HEK293 (cell line): ENCODE results near the gene NR2F2.
A peak's percentile ranks its signal among the peaks of the same experiment; 100 is the strongest.

Experiments
- GLI2 ChIP-seq: fragments of 450-650 bp; formaldehyde crosslinking; IDR thresholded peaks from 2 replicates; pipeline ENCODE4; 2017; ENCODE audit warnings: missing biosample characterization, missing genetic modification characterization, low read depth, borderline replicate concordance
- MYNN ChIP-seq: fragments of 450-650 bp; formaldehyde crosslinking; IDR thresholded peaks from 2 replicates; pipeline ENCODE4 v1.5.1; 2016; ENCODE audit warnings: missing biosample characterization, missing genetic modification characterization, borderline replicate concordance
- PRDM6 ChIP-seq: fragments of 450-650 bp; formaldehyde crosslinking; IDR thresholded peaks from 2 replicates; pipeline ENCODE4 v1.5.1; 2017; ENCODE audit warnings: missing biosample characterization, missing genetic modification characterization
- RBAK ChIP-seq: fragments of 450-650 bp; formaldehyde crosslinking; IDR thresholded peaks from 2 replicates; pipeline ENCODE4 v1.5.1; 2016; ENCODE audit warnings: missing biosample characterization, missing genetic modification characterization
- SALL2 ChIP-seq: fragments of 450-650 bp; formaldehyde crosslinking; IDR thresholded peaks from 2 replicates; pipeline ENCODE4 v1.5.0; 2017; ENCODE audit warnings: missing biosample characterization, mild to moderate bottlenecking, missing genetic modification characterization, borderline replicate concordance
- SP7 ChIP-seq: fragments of 450-650 bp; formaldehyde crosslinking; IDR thresholded peaks from 2 replicates; pipeline ENCODE4 v1.5.1; 2016; ENCODE audit warnings: missing biosample characterization, missing genetic modification characterization
- ZBTB1 ChIP-seq: fragments of 450-650 bp; formaldehyde crosslinking; IDR thresholded peaks from 2 replicates; pipeline ENCODE4 v1.5.1; 2016; ENCODE audit warnings: missing biosample characterization, missing genetic modification characterization
- ZBTB8A ChIP-seq: fragments of 450-650 bp; formaldehyde crosslinking; IDR thresholded peaks from 2 replicates; pipeline ENCODE4 v1.5.1; 2016; ENCODE audit warnings: missing biosample characterization, missing genetic modification characterization
- ZEB2 ChIP-seq: fragments of 450-650 bp; formaldehyde crosslinking; IDR thresholded peaks from 2 replicates; pipeline ENCODE4 v1.5.1; 2016; ENCODE audit warnings: missing biosample characterization, missing genetic modification characterization
- ZNF121 ChIP-seq: fragments of 450-650 bp; formaldehyde crosslinking; IDR thresholded peaks from 2 replicates; pipeline ENCODE4 v1.5.1; 2016; ENCODE audit warnings: missing biosample characterization, missing genetic modification characterization
- ZNF133 ChIP-seq: fragments of 450-650 bp; formaldehyde crosslinking; IDR thresholded peaks from 2 replicates; pipeline ENCODE4 v1.5.1; 2016; ENCODE audit warnings: missing biosample characterization, missing genetic modification characterization
- ZNF138 ChIP-seq: fragments of 450-650 bp; formaldehyde crosslinking; IDR thresholded peaks from 2 replicates; pipeline ENCODE4 v1.5.1; 2016; ENCODE audit warnings: missing biosample characterization, missing genetic modification characterization, borderline replicate concordance
- ZNF157 ChIP-seq: fragments of 450-650 bp; formaldehyde crosslinking; IDR thresholded peaks from 2 replicates; pipeline ENCODE4 v1.5.1; 2016; ENCODE audit warnings: missing biosample characterization, missing genetic modification characterization
- ZNF169 ChIP-seq: fragments of 450-650 bp; formaldehyde crosslinking; IDR thresholded peaks from 2 replicates; pipeline ENCODE4 v1.5.1; 2016; ENCODE audit warnings: missing biosample characterization, missing genetic modification characterization
- ZNF175 ChIP-seq: fragments of 450-650 bp; formaldehyde crosslinking; IDR thresholded peaks from 2 replicates; pipeline ENCODE4 v1.5.1; 2016; ENCODE audit warnings: missing biosample characterization, missing genetic modification characterization
- ZNF19 ChIP-seq: fragments of 450-650 bp; formaldehyde crosslinking; IDR thresholded peaks from 2 replicates; pipeline ENCODE4; 2016; ENCODE audit warnings: missing biosample characterization, missing genetic modification characterization, low read depth
- ZNF2 ChIP-seq: fragments of 450-650 bp; formaldehyde crosslinking; IDR thresholded peaks from 2 replicates; pipeline ENCODE4 v1.5.1; 2016; ENCODE audit warnings: missing biosample characterization, missing genetic modification characterization
- ZNF202 ChIP-seq: fragments of 450-650 bp; formaldehyde crosslinking; IDR thresholded peaks from 2 replicates; pipeline ENCODE4 v1.5.1; 2016; ENCODE audit warnings: missing biosample characterization, missing genetic modification characterization, borderline replicate concordance
- ZNF223 ChIP-seq: fragments of 450-650 bp; formaldehyde crosslinking; IDR thresholded peaks from 2 replicates; pipeline ENCODE4 v1.5.1; 2016; ENCODE audit warnings: missing biosample characterization, missing genetic modification characterization
- ZNF24 ChIP-seq: fragments of 450-650 bp; formaldehyde crosslinking; IDR thresholded peaks from 2 replicates; pipeline ENCODE4 v1.5.1; 2016; ENCODE audit warnings: missing biosample characterization, missing genetic modification characterization
- ZNF266 ChIP-seq: fragments of 450-650 bp; formaldehyde crosslinking; IDR thresholded peaks from 2 replicates; pipeline ENCODE4 v1.5.1; 2016; ENCODE audit warnings: missing biosample characterization, missing genetic modification characterization, low read depth
- ZNF274 ChIP-seq, 2 experiments: fragments of 200-500 bp in 1 of 2; fragments of 450-650 bp in 1 of 2; sonication (Bioruptor generic) in 1 of 2; formaldehyde crosslinking in 1 of 2; IDR thresholded peaks; 2 replicates each; pipeline versions ENCODE4 v1.5.1 to v1.6.1; 2014 to 2016; ENCODE audit warnings: borderline replicate concordance in 1 of 2, inconsistent platforms in 1 of 2, low read length in 1 of 2, missing biosample characterization in 1 of 2, missing genetic modification characterization in 1 of 2
- ZNF394 ChIP-seq: fragments of 450-650 bp; formaldehyde crosslinking; IDR thresholded peaks from 2 replicates; pipeline ENCODE4 v1.5.1; 2016; ENCODE audit warnings: missing biosample characterization, missing genetic modification characterization, mild to moderate bottlenecking, moderate library complexity, borderline replicate concordance
- ZNF423 ChIP-seq: fragments of 450-650 bp; formaldehyde crosslinking; IDR thresholded peaks from 2 replicates; pipeline ENCODE4 v1.5.1; 2016; ENCODE audit warnings: missing biosample characterization, missing genetic modification characterization
- ZNF488 ChIP-seq: fragments of 450-650 bp; formaldehyde crosslinking; IDR thresholded peaks from 2 replicates; pipeline ENCODE4 v1.5.1; 2016; ENCODE audit warnings: missing biosample characterization, missing genetic modification characterization
- ZNF600 ChIP-seq: fragments of 450-650 bp; formaldehyde crosslinking; IDR thresholded peaks from 2 replicates; pipeline ENCODE4 v1.5.1; 2016; ENCODE audit warnings: missing biosample characterization, missing genetic modification characterization
- ZNF621 ChIP-seq: fragments of 450-650 bp; formaldehyde crosslinking; IDR thresholded peaks from 2 replicates; pipeline ENCODE4 v1.5.1; 2017; ENCODE audit warnings: missing biosample characterization, missing genetic modification characterization
- ZNF626 ChIP-seq: fragments of 450-650 bp; sonication (Bioruptor Pico); formaldehyde crosslinking; IDR thresholded peaks from 2 replicates; pipeline ENCODE4 v1.5.1; 2018; ENCODE audit warnings: missing biosample characterization, missing genetic modification characterization, inconsistent platforms
- ZNF654 ChIP-seq: fragments of 450-650 bp; formaldehyde crosslinking; IDR thresholded peaks from 2 replicates; pipeline ENCODE4 v1.5.1; 2016; ENCODE audit warnings: low read depth, missing biosample characterization, missing genetic modification characterization
- ZNF670 ChIP-seq: fragments of 450-650 bp; formaldehyde crosslinking; IDR thresholded peaks from 2 replicates; pipeline ENCODE4 v1.5.1; 2016; ENCODE audit warnings: missing biosample characterization, missing genetic modification characterization, low read depth
- ZNF776 ChIP-seq: fragments of 450-650 bp; formaldehyde crosslinking; IDR thresholded peaks from 2 replicates; pipeline ENCODE4 v1.5.0; 2017; ENCODE audit warnings: missing biosample characterization, missing genetic modification characterization, borderline replicate concordance
- ZNF792 ChIP-seq: fragments of 450-650 bp; formaldehyde crosslinking; IDR thresholded peaks from 2 replicates; pipeline ENCODE4 v1.5.1; 2016; ENCODE audit warnings: missing biosample characterization, missing genetic modification characterization
- ZNF830 ChIP-seq: fragments of 450-650 bp; IDR thresholded peaks from 2 replicates; pipeline ENCODE4 v1.5.0; 2018; ENCODE audit warnings: missing biosample characterization, missing genetic modification characterization, low read depth, mild to moderate bottlenecking, moderate library complexity
- ZNF837 ChIP-seq: fragments of 450-650 bp; formaldehyde crosslinking; IDR thresholded peaks from 2 replicates; pipeline ENCODE4 v1.5.1; 2016; ENCODE audit warnings: missing biosample characterization, missing genetic modification characterization
- ZNF843 ChIP-seq: fragments of 450-650 bp; formaldehyde crosslinking; IDR thresholded peaks from 2 replicates; pipeline ENCODE4 v1.5.1; 2016; ENCODE audit warnings: missing biosample characterization, missing genetic modification characterization
- TF ChIP-seq, protein P1 (sequence below): fragments of 450-650 bp; formaldehyde crosslinking; IDR thresholded peaks from 2 replicates; pipeline ENCODE4 v1.5.1; 2016; ENCODE audit warnings: missing biosample characterization, missing genetic modification characterization
- TF ChIP-seq, protein P2 (sequence below): IDR thresholded peaks from 2 replicates; pipeline ENCODE4 v1.6.1; 2011; ENCODE audit warnings: mild to moderate bottlenecking, low read depth, low read length, borderline replicate concordance

NR2F2 gene

GRCh38 chr15:96354731-96355567 is 24.4 kb downstream of the NR2F2 start (continued):
- TF ChIP-seq ZNF843 (tag by site-specific recombination), result no peak
- peak; percentile 19; the same call in 1 of the 2 replicates for TF ChIP-seq ZNF600
- no peak for TF ChIP-seq ZNF621 (tag by site-specific recombination)
- TF ChIP-seq ZNF169, result no peak
- no peak for TF ChIP-seq ZNF776
- TF ChIP-seq ZNF626 (tag by site-specific recombination), result no peak
- TF ChIP-seq ZNF792 (tag by site-specific recombination), result no peak
- TF ChIP-seq MYNN (tag by site-specific recombination), result no peak
- no peak for TF ChIP-seq ZNF138 (tag by site-specific recombination)
- TF ChIP-seq ZEB2 (tag by site-specific recombination), result no peak
- TF ChIP-seq ZNF394, result no peak
- TF ChIP-seq, protein P1, sequence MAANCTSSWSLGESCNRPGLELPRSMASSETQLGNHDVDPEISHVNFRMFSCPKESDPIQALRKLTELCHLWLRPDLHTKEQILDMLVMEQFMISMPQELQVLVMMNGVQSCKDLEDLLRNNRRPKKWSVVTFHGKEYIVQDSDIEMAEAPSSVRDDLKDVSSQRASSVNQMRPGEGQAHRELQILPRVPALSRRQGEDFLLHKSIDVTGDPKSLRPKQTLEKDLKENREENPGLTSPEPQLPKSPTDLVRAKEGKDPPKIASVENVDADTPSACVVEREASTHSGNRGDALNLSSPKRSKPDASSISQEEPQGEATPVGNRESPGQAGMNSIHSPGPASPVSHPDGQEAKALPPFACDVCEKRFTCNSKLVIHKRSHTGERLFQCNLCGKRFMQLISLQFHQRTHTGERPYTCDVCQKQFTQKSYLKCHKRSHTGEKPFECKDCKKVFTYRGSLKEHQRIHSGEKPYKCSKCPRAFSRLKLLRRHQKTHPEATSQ (tag by site-specific recombination), result no peak
- TF ChIP-seq SP7 (tag by site-specific recombination), result 0 out of 2 replicates have a peak, but pooled peaks have one; percentile 26
- no peak for TF ChIP-seq ZNF830 (tag by site-specific recombination)
- 0 out of 2 replicates have a peak, but pooled peaks have one; percentile 35 for TF ChIP-seq ZNF2 (tag by site-specific recombination)
- no peak for TF ChIP-seq ZNF266 (tag by site-specific recombination)
- no peak for TF ChIP-seq ZNF670 (tag by site-specific recombination)
- TF ChIP-seq ZNF133 (tag by site-specific recombination), result no peak
- no peak for TF ChIP-seq ZNF121 (tag by site-specific recombination)
- TF ChIP-seq ZBTB8A, result no peak; the same call in 1 of the 2 replicates
- no peak for TF ChIP-seq ZNF837 (tag by site-specific recombination)
- 0 out of 2 replicates have a peak, but pooled peaks have one; percentile 79 for TF ChIP-seq ZNF423
- TF ChIP-seq ZNF274 (IDR thresholded peaks at IDR 0.05; ENCODE audit: low read length), result no peak
- TF ChIP-seq ZNF274 (tag by site-specific recombination; IDR thresholded peaks at IDR 0.05; ENCODE audit: borderline replicate concordance), result no peak
- TF ChIP-seq GLI2 (tag by site-specific recombination), result no peak
- no peak for TF ChIP-seq ZBTB1 (tag by site-specific recombination)
- no peak for TF ChIP-seq ZNF488 (tag by site-specific recombination)
- no peak for TF ChIP-seq ZNF24
- no peak for TF ChIP-seq ZNF19 (tag by site-specific recombination)
- no peak for TF ChIP-seq ZNF175 (tag by site-specific recombination)
- TF ChIP-seq, protein P2, sequence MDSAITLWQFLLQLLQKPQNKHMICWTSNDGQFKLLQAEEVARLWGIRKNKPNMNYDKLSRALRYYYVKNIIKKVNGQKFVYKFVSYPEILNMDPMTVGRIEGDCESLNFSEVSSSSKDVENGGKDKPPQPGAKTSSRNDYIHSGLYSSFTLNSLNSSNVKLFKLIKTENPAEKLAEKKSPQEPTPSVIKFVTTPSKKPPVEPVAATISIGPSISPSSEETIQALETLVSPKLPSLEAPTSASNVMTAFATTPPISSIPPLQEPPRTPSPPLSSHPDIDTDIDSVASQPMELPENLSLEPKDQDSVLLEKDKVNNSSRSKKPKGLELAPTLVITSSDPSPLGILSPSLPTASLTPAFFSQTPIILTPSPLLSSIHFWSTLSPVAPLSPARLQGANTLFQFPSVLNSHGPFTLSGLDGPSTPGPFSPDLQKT, result no peak
- TF ChIP-seq RBAK, result no peak
- no peak for TF ChIP-seq ZNF202 (tag by site-specific recombination)
- peak; percentile 30; the same call in 1 of the 2 replicates for TF ChIP-seq PRDM6 (tag by site-specific recombination)
- TF ChIP-seq ZNF654 (tag by site-specific recombination), result no peak
- no peak for TF ChIP-seq ZNF157 (tag by site-specific recombination)
- TF ChIP-seq SALL2 (tag by site-specific recombination), result no peak
- no peak for TF ChIP-seq ZNF223
